SJCRH30 (cell line): ENCODE measurements around the gene IPCEF1. TPM values are rescaled to one million over a fixed set of nuclear protein-coding genes. Genes with fewer than 3 reads are reported as not detected.
A peak's percentile ranks its signal among the peaks of the same experiment; 100 is the strongest.
"Not testable (repeated sequence)": the region's sequence is repeated elsewhere in the genome, so short reads cannot be mapped to it uniquely, and the experiment has no call there.

Experiments
- DNase-seq, 2 experiments: peaks; one replicate each; pipeline ENCODE4 v3.0.0-alpha.2; 2015 to 2020
- H3K27ac ChIP-seq: fragments of 250-450 bp; sonication (Bioruptor Pico); 2 replicates; pipeline ENCODE4 v1.5.1; 2020; ENCODE audit warnings: mild to moderate bottlenecking, moderate library complexity
- H3K27me3 ChIP-seq: fragments of 250-450 bp; sonication (Bioruptor Pico); 2 replicates; pipeline ENCODE4 v1.5.1; 2020; ENCODE audit warnings: mild to moderate bottlenecking, moderate library complexity
- H3K36me3 ChIP-seq: fragments of 250-450 bp; sonication (Bioruptor Pico); 2 replicates; pipeline ENCODE4 v1.5.1; 2020; ENCODE audit warnings: mild to moderate bottlenecking, moderate library complexity
- H3K4me1 ChIP-seq: fragments of 250-450 bp; sonication (Bioruptor Pico); 2 replicates; pipeline ENCODE4 v1.5.1; 2020; ENCODE audit warnings: mild to moderate bottlenecking, moderate library complexity
- H3K4me3 ChIP-seq: fragments of 250-450 bp; sonication (Bioruptor Pico); 2 replicates; pipeline ENCODE4 v1.5.1; 2020; ENCODE audit warnings: mild to moderate bottlenecking, moderate library complexity
- H3K9me3 ChIP-seq: fragments of 250-450 bp; sonication (Bioruptor Pico); replicated peaks from 2 replicates; pipeline ENCODE4 v1.5.1; 2020; ENCODE audit warnings: mild to moderate bottlenecking, moderate library complexity
- total RNA-seq: library from RNA; depleted of rRNA; stranded (reverse); fragments of >200 nt; shearing (Covaris generic); gene quantifications from 2 replicates; pipeline ENCODE4 v1.2.3, GENCODE V29; 2014

Gene IPCEF1
- total RNA-seq, 1 experiment from 2014 or later = 1.5 TPM

- no peaks in the 10 kb centered on the region for H3K36me3 ChIP-seq
- DNase-seq = no peak
- no peaks in the 10 kb centered on the region for H3K9me3 ChIP-seq
- no peaks in the 10 kb centered on the region for H3K4me1 ChIP-seq
- H3K4me3 ChIP-seq = no peak overlapping the region
- H3K27me3 ChIP-seq = no peaks in the 10 kb centered on the region
- no peak overlapping the region for H3K27ac ChIP-seq
Measured at GRCh38 chr6:154331750-154332149, 24.9 kb downstream of the IPCEF1 start.

- Histone ChIP-seq H3K4me1 (no peaks in the 10 kb centered on the region), H3K36me3 (no peaks in the 10 kb centered on the region), H3K27me3 (no peaks in the 10 kb centered on the region), H3K27ac (no peak overlapping the region), H3K4me3 (no peak overlapping the region), H3K9me3 (no peaks in the 10 kb centered on the region)
- DNase-seq = no peak
Measured at GRCh38 chr6:154329350-154330170, 27.0 kb downstream of the IPCEF1 start.

- H3K36me3 ChIP-seq, DNase-seq: not testable (repeated sequence)
Measured at GRCh38 chr6:154327313-154327712, 29.3 kb downstream of the IPCEF1 start.

GRCh38 chr6:154325142-154325541, 31.5 kb downstream of the IPCEF1 start:
- H3K4me3 ChIP-seq = no peak overlapping the region
- no peaks in the 10 kb centered on the region for H3K36me3 ChIP-seq
- H3K9me3 ChIP-seq = no peaks in the 10 kb centered on the region
- DNase-seq = no peak
- no peak overlapping the region for H3K27ac ChIP-seq
- H3K4me1 ChIP-seq = peaks cover 1% of the 10 kb centered on the region; the same call in 1 of the 2 replicates
- no peaks in the 10 kb centered on the region for H3K27me3 ChIP-seq

More at GRCh38 chr6:154327313-154327712, 29.3 kb downstream of the IPCEF1 start:
- H3K4me1 ChIP-seq, H3K4me3 ChIP-seq, H3K27me3 ChIP-seq, H3K9me3 ChIP-seq, H3K27ac ChIP-seq: not testable (repeated sequence)

- H3K36me3 ChIP-seq = no peaks in the 10 kb centered on the region
- H3K27ac ChIP-seq = no peak overlapping the region; the same call in 1 of the 2 replicates
- no peak for DNase-seq
- H3K9me3 ChIP-seq = no peaks in the 10 kb centered on the region
- no peaks in the 10 kb centered on the region for H3K27me3 ChIP-seq
- no peak overlapping the region for H3K4me3 ChIP-seq
- H3K4me1 ChIP-seq = peaks cover 9% of the 10 kb centered on the region
Measured at GRCh38 chr6:154320181-154320580, 36.4 kb downstream of the IPCEF1 start.

- Histone ChIP-seq H3K9me3 (no peaks in the 10 kb centered on the region), H3K36me3 (no peaks in the 10 kb centered on the region), H3K27me3 (no peaks in the 10 kb centered on the region), H3K27ac (peak overlapping the region; percentile 34), H3K4me1 (peaks cover 9% of the 10 kb centered on the region), H3K4me3 (peak overlapping the region; percentile 32)
- peak; percentile 27 to 60 for DNase-seq
Measured at GRCh38 chr6:154319231-154319858, 37.3 kb downstream of the IPCEF1 start.

- no peaks in the 10 kb centered on the region for H3K27me3 ChIP-seq
- H3K36me3 ChIP-seq = no peaks in the 10 kb centered on the region
- H3K4me1 ChIP-seq = peaks cover 9% of the 10 kb centered on the region
- no peaks in the 10 kb centered on the region for H3K9me3 ChIP-seq
- no peak for DNase-seq
- H3K27ac ChIP-seq = peak overlapping the region; percentile 34
- H3K4me3 ChIP-seq = no peak overlapping the region; the same call in 1 of the 2 replicates
Measured at GRCh38 chr6:154318721-154319120, 37.9 kb downstream of the IPCEF1 start.

- Histone ChIP-seq H3K4me3 (no peak overlapping the region), H3K4me1 (peaks cover 9% of the 10 kb centered on the region), H3K9me3 (no peaks in the 10 kb centered on the region), H3K27ac (no peak overlapping the region), H3K27me3 (no peaks in the 10 kb centered on the region), H3K36me3 (no peaks in the 10 kb centered on the region)
- no peak for DNase-seq
Measured at GRCh38 chr6:154316131-154316530, 40.5 kb downstream of the IPCEF1 start.

GRCh38 chr6:154314084-154314483, 42.5 kb downstream of the IPCEF1 start:
- Histone ChIP-seq H3K36me3 (no peaks in the 10 kb centered on the region), H3K4me1 (peaks cover 5% of the 10 kb centered on the region), H3K27me3 (no peaks in the 10 kb centered on the region), H3K4me3 (no peak overlapping the region), H3K27ac (no peak overlapping the region), H3K9me3 (no peaks in the 10 kb centered on the region)
- no peak for DNase-seq

GRCh38 chr6:154308986-154309385, 47.6 kb downstream of the IPCEF1 start:
- Histone ChIP-seq H3K27me3 (no peaks in the 10 kb centered on the region), H3K4me3 (no peak overlapping the region), H3K4me1 (no peaks in the 10 kb centered on the region), H3K9me3 (no peaks in the 10 kb centered on the region), H3K36me3 (no peaks in the 10 kb centered on the region), H3K27ac (no peak overlapping the region)
- DNase-seq = no peak

- Histone ChIP-seq H3K4me3 (no peak overlapping the region), H3K4me1 (no peaks in the 10 kb centered on the region), H3K27me3 (no peaks in the 10 kb centered on the region), H3K9me3 (no peaks in the 10 kb centered on the region), H3K27ac (no peak overlapping the region), H3K36me3 (no peaks in the 10 kb centered on the region)
- no peak for DNase-seq
Measured at GRCh38 chr6:154307696-154308425, 48.7 kb downstream of the IPCEF1 start.

GRCh38 chr6:154307147-154307546, 49.5 kb downstream of the IPCEF1 start:
- not testable (repeated sequence) for H3K9me3 ChIP-seq, H3K27me3 ChIP-seq, DNase-seq, H3K27ac ChIP-seq, H3K4me3 ChIP-seq, H3K4me1 ChIP-seq, H3K36me3 ChIP-seq

GRCh38 chr6:154306696-154307095, 49.9 kb downstream of the IPCEF1 start:
- H3K27me3 ChIP-seq = no peaks in the 10 kb centered on the region
- no peak for DNase-seq
- H3K4me3 ChIP-seq = no peak overlapping the region
- no peak overlapping the region for H3K27ac ChIP-seq
- no peaks in the 10 kb centered on the region for H3K9me3 ChIP-seq
- no peaks in the 10 kb centered on the region for H3K36me3 ChIP-seq
- H3K4me1 ChIP-seq = peaks cover 8% of the 10 kb centered on the region

- Histone ChIP-seq H3K4me1 (peaks cover 8% of the 10 kb centered on the region), H3K27me3 (no peaks in the 10 kb centered on the region), H3K27ac (no peak overlapping the region), H3K4me3 (no peak overlapping the region), H3K9me3 (no peaks in the 10 kb centered on the region), H3K36me3 (no peaks in the 10 kb centered on the region)
- no peak for DNase-seq
Measured at GRCh38 chr6:154304191-154304590, 52.4 kb downstream of the IPCEF1 start.

GRCh38 chr6:154303642-154304041, 53.0 kb downstream of the IPCEF1 start:
- H3K4me1 ChIP-seq, DNase-seq, H3K27ac ChIP-seq: not testable (repeated sequence)

More at GRCh38 chr6:154303642-154304041, 53.0 kb downstream of the IPCEF1 start:
- H3K4me3 ChIP-seq, H3K36me3 ChIP-seq, H3K27me3 ChIP-seq, H3K9me3 ChIP-seq: not testable (repeated sequence)
